ENCODE data around the gene BLNK.
"Not testable (repeated sequence)": the region's sequence is repeated elsewhere in the genome, so short reads cannot be mapped to it uniquely, and the experiment has no call there.

BLNK gene

GRCh38 chr10:96271016-96271815 lies at the start of gene BLNK:
TSS of gene BLNK (minus strand) at chr10:96271569. CDS start at chr10:96271398, 171 bp downstream.
- no peaks in the 10 kb centered on the region for H3K4me1 Mint-ChIP-seq
- H3K9me3 Mint-ChIP-seq = no peaks in the 10 kb centered on the region
- no peaks in the 10 kb centered on the region for H3K36me3 Mint-ChIP-seq
- H3K27ac Mint-ChIP-seq = no peak within 1 kb of the TSS
- DNase-seq (ENCODE audit: low spot score in 2 of 2) = no peak
- no peak within 1 kb of the TSS for H3K4me3 Mint-ChIP-seq
- ATAC-seq = peak; percentile 34

DNA sequence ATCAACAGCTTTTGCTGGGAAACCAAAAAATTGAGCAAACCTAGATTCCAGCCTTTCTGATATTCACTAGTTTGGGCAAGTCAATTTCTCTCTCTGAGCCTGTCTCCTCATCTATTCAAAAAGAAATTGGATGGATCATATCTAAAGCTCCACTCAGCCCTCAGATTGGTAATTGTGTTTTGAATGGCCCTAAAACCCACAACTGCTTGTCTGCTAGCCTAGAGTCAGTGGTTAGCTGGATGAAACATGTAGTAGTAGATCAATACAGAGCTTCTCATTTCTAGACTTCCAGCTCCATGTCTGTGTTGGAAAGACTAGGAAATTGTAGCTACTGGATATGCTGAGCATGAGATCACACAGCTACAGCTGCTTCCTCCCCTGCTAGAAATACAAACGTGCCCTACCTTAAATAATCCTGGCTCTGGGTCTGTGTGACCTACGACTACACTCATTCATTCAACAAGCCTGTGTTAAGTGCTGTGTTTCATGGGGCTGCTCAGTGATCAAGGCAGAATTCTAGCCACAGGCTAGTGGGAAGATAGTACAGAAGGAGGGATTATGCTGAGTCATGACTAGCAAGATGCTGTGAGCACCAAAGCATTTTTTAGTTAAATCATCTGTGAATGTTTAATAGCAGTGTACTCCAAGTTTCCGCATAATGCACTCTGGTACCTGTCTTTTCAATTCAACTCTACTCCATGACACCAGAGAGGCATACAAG lies 48.5 kb upstream of the BLNK start:
- Mint-ChIP-seq H3K27ac (no peak overlapping the region), H3K9me3 (no peaks in the 10 kb centered on the region), H3K4me3 (no peak overlapping the region), H3K4me1 (no peaks in the 10 kb centered on the region), H3K36me3 (no peaks in the 10 kb centered on the region)
- ATAC-seq (peak; percentile 37), DNase-seq (ENCODE audit: low spot score in 2 of 2) (no peak)

GRCh38 chr10:96317067-96317833 lies 45.9 kb upstream of the BLNK start:
- Mint-ChIP-seq H3K27ac (no peak overlapping the region), H3K36me3 (no peaks in the 10 kb centered on the region), H3K4me3 (no peak overlapping the region), H3K4me1 (no peaks in the 10 kb centered on the region), H3K9me3 (no peaks in the 10 kb centered on the region)
- ATAC-seq (no peak), DNase-seq (ENCODE audit: low spot score in 2 of 2) (no peak)

DNA sequence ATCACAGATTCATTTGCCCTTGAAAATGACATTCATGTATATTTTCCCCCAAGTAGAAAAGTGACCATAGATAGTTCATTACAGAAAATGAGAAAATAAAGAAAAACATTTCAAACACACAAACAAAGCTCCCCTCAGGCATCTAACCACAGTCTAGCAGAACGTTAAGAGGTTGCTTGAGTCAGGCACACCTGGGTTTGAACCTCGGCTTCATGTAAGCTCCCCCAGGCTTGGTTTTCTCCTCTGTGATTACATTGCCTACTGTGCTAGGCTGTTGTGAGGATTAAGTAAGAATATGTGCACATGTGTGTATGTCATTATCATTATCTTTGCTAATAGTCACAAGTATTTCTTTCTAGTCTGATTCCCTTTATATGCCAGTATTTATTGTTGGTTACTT lies 42.0 kb upstream of the BLNK start:
- Mint-ChIP-seq H3K27ac (no peak overlapping the region), H3K4me1 (no peaks in the 10 kb centered on the region), H3K4me3 (no peak overlapping the region)

DNA sequence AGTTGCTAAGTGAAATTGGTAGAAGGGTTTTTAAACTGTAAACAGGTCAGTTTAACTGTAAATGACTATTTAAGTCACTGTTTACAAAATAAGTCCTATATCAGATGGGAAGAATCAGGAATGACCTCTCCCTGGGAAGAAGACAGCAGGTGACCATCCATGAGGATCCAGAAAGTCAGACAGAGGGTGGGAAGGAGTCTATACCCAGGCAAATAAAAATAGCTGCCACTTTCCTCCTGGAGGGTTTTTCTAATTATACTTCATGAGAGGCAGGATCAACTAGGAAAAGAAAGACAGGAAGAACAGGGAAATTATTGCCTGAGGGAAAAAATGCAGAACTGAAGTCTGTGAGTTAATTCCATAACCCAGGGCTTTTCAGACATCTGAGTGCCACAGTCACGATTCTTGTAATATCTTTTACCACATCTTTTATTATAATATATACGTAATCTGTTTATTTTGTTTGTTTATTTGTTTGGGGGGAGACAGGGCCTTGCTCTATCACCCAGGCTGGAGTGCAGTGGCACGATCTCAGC lies 39.9 kb upstream of the BLNK start:
- H3K4me1 Mint-ChIP-seq = no peaks in the 10 kb centered on the region
- H3K9me3 Mint-ChIP-seq = no peaks in the 10 kb centered on the region
- ATAC-seq (no peak), DNase-seq (ENCODE audit: low spot score in 2 of 2) (no peak)
- H3K36me3 Mint-ChIP-seq = no peaks in the 10 kb centered on the region
- no peak overlapping the region for H3K27ac Mint-ChIP-seq
- no peak overlapping the region for H3K4me3 Mint-ChIP-seq

More for the DNA sequence above, 42.0 kb upstream of the BLNK start:
- DNase-seq (ENCODE audit: low spot score in 2 of 2) = no peak
- no peaks in the 10 kb centered on the region for H3K36me3 Mint-ChIP-seq
- H3K9me3 Mint-ChIP-seq = no peaks in the 10 kb centered on the region
- no peak for ATAC-seq

GRCh38 chr10:96310321-96310669 lies 38.9 kb upstream of the BLNK start:
- no peak overlapping the region for H3K27ac Mint-ChIP-seq

GRCh38 chr10:96309628-96310320 lies 38.4 kb upstream of the BLNK start:
- Mint-ChIP-seq H3K27ac (no peak overlapping the region), H3K4me1 (no peaks in the 10 kb centered on the region), H3K4me3 (no peak overlapping the region), H3K36me3 (no peaks in the 10 kb centered on the region), H3K9me3 (no peaks in the 10 kb centered on the region)
- ATAC-seq (no peak), DNase-seq (ENCODE audit: low spot score in 2 of 2) (no peak)

More at GRCh38 chr10:96310321-96310669, 38.9 kb upstream of the BLNK start:
- ATAC-seq (no peak), DNase-seq (ENCODE audit: low spot score in 2 of 2) (no peak)
- Mint-ChIP-seq H3K36me3 (no peaks in the 10 kb centered on the region), H3K4me3 (no peak overlapping the region), H3K4me1 (no peaks in the 10 kb centered on the region), H3K9me3 (no peaks in the 10 kb centered on the region)

GRCh38 chr10:96308854-96309253 lies 37.5 kb upstream of the BLNK start:
- DNase-seq (ENCODE audit: low spot score in 2 of 2); H3K9me3 Mint-ChIP-seq; H3K36me3 Mint-ChIP-seq; H3K4me3 Mint-ChIP-seq; H3K4me1 Mint-ChIP-seq; H3K27ac Mint-ChIP-seq; ATAC-seq: not testable (repeated sequence)

GRCh38 chr10:96306516-96306915 lies 35.1 kb upstream of the BLNK start:
- Mint-ChIP-seq H3K4me3 (no peak overlapping the region), H3K36me3 (no peaks in the 10 kb centered on the region)
- ATAC-seq = no peak

DNA sequence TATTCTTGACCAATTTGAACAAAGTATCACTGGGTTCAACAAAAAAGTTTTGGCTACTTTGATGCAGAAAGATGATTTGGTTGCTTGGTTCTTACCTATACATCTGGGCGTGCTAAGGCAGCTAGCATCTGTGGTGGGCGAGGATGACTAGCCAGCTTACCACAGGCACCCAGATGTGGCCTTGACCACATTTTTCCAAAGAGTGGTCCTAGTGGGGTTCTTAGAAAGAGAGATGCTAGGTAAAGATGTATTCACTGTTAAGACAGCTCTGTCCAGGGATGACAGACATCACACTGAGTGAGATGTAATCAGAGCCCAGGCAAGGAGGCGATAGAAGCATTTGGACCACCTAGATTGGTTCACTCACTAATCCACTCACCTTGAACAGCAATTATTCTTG lies 33.6 kb upstream of the BLNK start:
- DNase-seq (ENCODE audit: low spot score in 2 of 2) = no peak
- Mint-ChIP-seq H3K4me1 (no peaks in the 10 kb centered on the region), H3K27ac (no peak overlapping the region), H3K4me3 (no peak overlapping the region), H3K36me3 (no peaks in the 10 kb centered on the region), H3K9me3 (no peaks in the 10 kb centered on the region)
- ATAC-seq = peak; percentile 55

More at GRCh38 chr10:96306516-96306915, 35.1 kb upstream of the BLNK start:
- Mint-ChIP-seq H3K4me1 (no peaks in the 10 kb centered on the region), H3K27ac (no peak overlapping the region), H3K9me3 (no peaks in the 10 kb centered on the region)
- no peak for DNase-seq (ENCODE audit: low spot score in 2 of 2)

DNA sequence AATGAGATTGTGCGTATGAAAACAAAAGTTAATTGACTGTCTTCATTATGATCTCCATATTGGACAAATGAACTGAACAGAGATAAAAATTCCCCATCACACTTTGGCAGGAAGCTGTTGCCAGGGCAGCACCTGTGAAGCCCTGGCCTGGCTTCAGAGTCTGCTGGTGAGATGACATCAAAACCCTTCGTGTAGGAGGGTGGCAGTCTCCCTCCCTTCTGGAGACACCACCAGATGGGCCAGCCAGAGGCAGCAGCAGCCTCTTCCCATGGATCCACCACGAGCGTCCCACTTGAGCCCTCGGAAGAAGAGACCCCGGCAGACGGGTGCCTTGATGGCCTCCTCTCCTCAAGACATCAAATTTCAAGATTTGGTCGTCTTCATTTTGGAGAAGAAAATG lies 32.9 kb upstream of the BLNK start, which contains the start of gene DNTT:
Gene DNTT, plus strand, starts transcription at position 205 of the 400 bp plus-strand sequence. Its CDS starts 64 bp downstream, at position 269.
- Mint-ChIP-seq H3K36me3 (no peaks in the 10 kb centered on the region), H3K4me1 (no peaks in the 10 kb centered on the region), H3K27ac (no peak within 1 kb of the TSS)

DNA sequence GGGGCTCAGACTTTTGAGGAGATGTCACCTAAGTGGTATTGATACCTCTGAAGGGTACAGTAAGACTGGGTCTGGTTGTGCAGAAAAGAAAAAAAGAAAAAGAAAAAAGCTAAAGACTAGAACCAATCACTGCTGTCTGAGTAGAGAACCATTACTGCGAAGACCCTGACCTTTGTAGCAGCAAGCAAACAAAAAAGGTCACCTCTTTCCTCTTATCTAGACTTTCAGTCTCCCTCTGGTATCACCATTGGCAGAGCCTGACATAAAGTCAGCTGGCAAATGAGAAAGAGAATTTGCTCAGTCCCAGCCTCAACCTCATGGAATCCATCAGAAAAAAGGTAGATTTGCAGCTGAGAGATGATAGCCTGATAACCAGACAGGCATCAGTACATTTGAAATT lies 30.2 kb upstream of the BLNK start:
- DNase-seq (ENCODE audit: low spot score in 2 of 2) = no peak
- H3K4me1 Mint-ChIP-seq = no peaks in the 10 kb centered on the region

More for the DNA sequence above, 32.9 kb upstream of the BLNK start, which contains the start of gene DNTT:
- ATAC-seq (no peak), DNase-seq (ENCODE audit: low spot score in 2 of 2) (no peak)
- H3K4me3 Mint-ChIP-seq = no peak within 1 kb of the TSS
- no peaks in the 10 kb centered on the region for H3K9me3 Mint-ChIP-seq

DNA sequence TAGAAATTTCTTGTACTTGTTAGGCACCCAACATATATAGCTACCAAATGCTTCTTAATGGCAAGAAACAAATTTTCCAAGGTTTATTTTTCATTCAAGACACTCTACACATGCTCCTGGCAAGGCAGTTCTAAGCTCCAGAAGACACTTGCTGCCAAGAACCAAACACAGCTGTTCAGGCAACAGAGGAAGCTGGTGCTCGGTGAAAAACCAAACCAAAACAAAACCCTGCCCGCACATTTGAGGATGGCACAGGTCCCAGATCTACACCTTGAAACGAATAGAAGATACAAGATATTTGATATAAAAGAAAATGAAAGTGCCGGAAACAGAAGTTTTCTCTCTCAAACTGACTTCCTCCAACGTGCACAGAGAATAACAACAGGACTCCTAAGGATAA lies 28.0 kb upstream of the BLNK start:
- Mint-ChIP-seq H3K4me3 (no peak overlapping the region), H3K4me1 (no peaks in the 10 kb centered on the region), H3K36me3 (no peaks in the 10 kb centered on the region), H3K9me3 (no peaks in the 10 kb centered on the region), H3K27ac (no peak overlapping the region)
- ATAC-seq (no peak), DNase-seq (ENCODE audit: low spot score in 2 of 2) (no peak)

More for the DNA sequence above, 30.2 kb upstream of the BLNK start:
- Mint-ChIP-seq H3K36me3 (no peaks in the 10 kb centered on the region), H3K27ac (no peak overlapping the region), H3K9me3 (no peaks in the 10 kb centered on the region), H3K4me3 (no peak overlapping the region)
- no peak for ATAC-seq

GRCh38 chr10:96298362-96298761 lies 27.0 kb upstream of the BLNK start:
- ATAC-seq (no peak), DNase-seq (ENCODE audit: low spot score in 2 of 2) (no peak)
- Mint-ChIP-seq H3K36me3 (no peaks in the 10 kb centered on the region), H3K9me3 (no peaks in the 10 kb centered on the region), H3K4me3 (no peak overlapping the region), H3K4me1 (no peaks in the 10 kb centered on the region), H3K27ac (no peak overlapping the region)

DNA sequence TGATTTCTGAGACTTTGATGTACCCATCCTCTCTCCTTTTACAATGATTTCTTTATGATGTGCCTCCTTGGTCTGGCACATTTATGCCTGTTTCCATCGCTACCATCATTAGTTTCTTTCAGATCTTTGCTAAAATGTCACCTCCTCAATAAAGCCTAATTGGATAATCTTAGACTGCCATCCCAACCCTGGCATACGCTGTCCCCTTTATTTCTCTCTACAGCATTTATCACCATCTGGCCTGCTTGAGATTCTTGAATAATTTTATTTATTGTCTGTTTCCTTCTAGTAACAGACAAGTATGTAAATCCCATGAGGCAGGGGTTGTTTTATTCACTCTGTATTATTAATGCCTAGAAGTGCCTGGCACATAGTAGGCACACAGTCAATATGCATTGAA lies 26.1 kb upstream of the BLNK start:
- Mint-ChIP-seq H3K4me3 (no peak overlapping the region), H3K27ac (no peak overlapping the region), H3K4me1 (no peaks in the 10 kb centered on the region), H3K9me3 (no peaks in the 10 kb centered on the region), H3K36me3 (no peaks in the 10 kb centered on the region)
- DNase-seq (ENCODE audit: low spot score in 2 of 2) (no peak), ATAC-seq (no peak)
